ENCODE data around the gene ARHGEF40.

The ARHGEF40 gene

DNA sequence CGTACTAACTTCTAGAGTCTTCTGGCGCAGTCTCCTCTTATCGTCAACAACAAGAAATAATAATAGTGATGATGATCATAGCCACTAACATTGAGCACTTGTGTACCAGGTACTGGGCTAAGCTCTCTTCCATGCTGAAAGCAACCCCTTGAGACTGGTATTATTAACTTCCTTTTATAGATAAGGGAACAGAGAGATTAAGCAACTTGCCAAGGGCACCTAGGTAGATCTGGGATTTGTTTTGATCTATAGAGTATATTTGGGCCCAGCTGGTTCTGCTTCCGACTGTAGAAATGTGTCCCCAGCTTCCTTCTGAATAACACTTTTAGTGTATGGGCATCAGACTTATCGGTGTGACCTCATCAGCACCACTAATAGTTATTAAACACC lies 29.5 kb downstream of the ARHGEF40 start:
- no peak for DNase-seq

DNA sequence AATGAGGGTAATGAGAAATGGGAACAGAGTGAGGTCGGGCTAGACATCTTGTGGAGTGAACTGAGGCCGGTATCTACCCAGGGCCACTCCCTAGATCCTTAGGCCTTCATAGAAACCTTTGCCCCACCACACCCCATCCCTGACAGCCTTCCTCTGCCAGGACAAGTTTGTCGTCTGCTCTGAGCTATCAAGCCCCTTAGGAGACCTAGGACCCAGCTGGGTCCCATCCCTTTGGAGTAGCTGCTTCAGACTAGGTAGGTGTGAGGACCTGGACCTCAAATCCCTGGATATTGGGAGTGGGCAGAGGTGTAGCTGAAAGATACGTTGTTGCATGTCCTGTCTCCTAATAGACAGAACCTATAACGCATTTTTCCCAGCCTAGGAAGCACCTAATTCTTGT lies 30.8 kb downstream of the ARHGEF40 start, which contains the start of gene TMEM253:
TSS of gene TMEM253 (plus strand) at position 136 of the 400 bp plus-strand sequence. CDS start 278 bp downstream, outside the sequence.
- DNase-seq = no peak

DNA sequence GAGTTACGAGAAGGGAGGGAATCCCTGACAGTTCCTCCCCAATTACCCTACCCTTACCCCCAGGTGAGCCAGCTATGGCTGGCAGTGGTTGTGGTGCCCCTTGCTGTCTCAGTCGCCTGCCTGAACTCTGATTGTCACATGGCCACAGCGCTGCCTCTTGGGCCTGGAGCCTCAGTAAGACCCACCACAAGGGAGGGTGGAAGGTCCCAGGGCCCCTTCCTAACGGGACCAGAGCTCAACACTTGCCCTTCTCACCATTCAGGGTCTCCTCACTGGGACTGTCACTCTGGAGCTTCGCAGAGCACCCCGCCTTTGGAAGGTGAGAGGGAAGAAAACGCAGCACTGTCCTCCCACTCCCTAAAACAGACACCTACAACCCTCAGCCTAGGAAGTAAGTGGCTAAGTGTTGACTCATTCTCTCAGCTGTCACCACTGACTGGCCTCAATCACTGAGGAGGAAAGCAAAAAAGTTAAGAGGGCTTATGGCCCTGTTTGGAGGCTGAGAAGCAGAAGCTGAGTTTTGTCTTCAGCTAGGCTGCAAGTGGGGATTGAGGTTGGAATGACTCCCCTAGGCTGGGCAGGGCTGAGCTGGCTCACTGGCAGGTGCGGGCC lies 31.8 kb downstream of the ARHGEF40 start:
- DNase-seq = no peak

DNA sequence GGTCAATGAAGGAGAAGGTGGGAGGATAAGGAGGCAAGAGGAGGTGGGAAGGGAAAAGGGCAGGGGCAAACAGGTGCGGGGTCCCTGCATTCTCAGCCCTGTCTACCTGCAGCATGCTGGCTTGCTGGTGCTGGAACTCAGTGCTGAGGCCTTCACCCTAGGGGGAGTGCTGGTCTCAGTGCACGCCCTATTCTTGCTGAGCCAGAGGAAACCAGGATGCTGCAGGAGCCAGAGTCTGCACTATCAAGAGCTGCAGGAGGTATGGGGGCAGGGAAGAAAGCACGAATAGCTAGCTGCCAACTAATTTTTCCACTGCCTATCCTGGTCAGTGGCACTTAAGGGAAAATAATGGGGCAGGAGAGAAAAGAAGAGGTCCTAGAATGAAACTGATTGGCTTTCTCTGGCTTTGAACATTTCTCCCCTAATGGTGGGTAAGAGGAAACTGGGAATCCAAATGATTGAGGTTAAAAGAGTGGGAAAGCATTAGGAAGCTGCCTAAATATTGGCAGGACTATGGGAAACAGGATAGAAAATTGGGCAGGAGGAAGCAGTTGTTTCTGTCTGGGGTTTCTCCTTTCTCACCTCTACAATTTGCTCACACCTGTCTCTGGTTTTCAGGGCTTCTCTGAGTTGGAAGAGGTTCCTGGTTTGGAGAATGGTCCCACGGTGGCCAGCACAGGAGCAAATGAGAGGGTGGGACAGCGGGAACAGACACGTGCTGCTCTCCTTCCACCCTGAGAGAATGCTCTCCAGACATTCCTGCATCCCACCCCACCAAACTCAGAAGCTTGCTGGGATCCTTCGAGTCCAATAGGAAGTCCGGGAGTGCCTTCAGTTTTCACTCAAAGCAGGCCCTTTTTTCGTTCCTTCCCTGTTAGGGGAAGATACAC lies 32.7 kb downstream of the ARHGEF40 start:
- DNase-seq = no peak

DNA sequence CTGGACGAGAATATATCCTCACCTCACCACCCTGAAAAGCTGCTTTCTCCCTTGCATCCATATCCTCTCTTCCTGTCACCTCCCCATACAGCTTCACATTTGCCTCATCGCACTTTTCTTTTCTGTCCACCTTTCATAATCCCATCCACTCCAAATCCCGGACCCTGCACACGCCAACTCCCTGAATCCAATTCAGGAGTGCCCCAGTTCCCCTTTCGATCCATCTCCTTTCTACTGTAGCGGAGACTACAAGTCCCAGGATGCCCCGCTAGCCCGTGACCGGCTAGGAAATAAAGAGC lies 33.3 kb downstream of the ARHGEF40 start:
- no peak for DNase-seq

DNA sequence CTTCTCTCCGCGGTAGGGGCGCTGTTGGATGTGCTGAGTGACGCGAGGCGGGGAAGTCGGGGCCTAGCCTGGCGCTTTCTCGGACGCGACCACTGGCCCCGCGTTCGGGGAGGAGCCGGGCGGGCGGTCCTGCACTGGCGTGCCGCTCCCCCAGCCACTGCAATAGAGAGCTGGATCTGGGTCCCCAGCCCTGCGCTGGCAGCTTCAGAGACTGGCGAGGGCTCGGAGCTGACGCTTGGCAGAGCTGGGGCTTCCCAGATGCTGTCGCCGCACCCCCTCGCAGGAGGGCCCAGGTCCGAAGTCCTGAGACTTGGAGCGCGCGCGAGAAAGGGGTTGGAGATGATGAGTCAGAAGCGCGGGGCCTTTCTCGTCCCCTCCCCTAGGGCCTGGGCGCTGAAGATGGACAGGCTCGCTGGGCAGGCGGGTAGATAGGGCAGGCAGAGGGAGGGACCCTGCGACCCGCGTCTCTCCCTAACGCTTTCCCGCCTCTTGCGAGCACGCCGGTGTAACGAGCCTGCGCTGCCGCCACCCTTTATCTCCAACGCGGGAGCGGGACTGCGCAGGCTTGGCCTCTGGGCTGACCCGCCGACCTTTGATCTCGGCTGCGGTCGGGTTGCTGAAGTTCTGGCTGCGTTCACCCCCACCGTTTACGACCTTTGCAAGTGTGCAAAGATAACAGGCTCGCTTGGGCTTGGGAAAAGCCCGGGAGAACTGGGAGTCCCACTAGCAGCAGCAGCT lies 33.8 kb downstream of the ARHGEF40 start:
- DNase-seq = peak; percentile 91

DNA sequence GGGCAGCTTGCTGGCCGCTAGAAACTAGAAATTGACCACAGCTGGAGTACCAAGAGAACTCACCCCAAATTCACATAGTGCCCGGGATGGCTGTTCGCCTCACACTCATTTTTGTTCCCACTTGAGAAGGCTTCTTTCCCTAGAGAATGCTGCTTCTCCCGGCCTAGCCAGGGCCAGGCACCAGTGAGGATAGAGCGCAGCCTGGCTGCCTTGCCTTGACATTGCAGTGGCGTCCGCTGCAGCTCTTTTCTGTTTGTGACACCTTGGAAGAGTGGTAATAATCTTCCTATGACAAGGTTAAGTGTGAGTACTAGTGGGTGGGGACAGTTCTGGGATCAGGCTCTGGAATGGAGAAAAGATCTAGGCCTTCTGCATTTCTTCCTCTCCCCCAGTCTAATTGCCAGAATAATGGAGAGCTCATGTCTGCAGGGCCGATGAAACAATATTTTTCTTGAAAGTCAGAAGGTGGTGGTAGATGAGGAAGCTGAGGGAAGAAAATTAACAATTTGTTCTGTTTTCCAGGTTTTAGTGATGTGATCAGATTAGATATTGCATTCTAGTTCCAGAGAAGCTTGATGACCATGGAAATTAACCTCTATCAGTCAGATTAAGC lies 34.5 kb downstream of the ARHGEF40 start:
- DNase-seq = peak; percentile 57

DNA sequence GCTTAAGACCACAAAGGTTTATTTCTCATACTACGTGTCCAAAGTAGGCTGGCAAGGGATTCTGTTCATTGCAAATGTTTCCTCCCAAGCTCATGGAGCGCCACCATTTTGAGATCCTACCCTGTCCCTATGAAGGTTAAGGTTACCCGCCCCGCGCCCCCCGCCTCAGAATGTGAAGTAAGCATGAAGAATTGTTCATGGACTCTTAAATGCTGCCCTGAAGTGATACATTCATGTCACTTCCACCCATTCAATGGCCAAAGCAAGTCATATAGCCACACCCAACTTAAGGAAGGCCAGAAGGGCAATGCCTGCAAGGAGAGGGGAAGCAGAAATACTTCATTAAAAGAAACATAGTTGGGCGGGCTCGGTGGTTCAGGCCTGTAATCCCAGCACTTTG lies 35.0 kb downstream of the ARHGEF40 start:
- no peak for DNase-seq

DNA sequence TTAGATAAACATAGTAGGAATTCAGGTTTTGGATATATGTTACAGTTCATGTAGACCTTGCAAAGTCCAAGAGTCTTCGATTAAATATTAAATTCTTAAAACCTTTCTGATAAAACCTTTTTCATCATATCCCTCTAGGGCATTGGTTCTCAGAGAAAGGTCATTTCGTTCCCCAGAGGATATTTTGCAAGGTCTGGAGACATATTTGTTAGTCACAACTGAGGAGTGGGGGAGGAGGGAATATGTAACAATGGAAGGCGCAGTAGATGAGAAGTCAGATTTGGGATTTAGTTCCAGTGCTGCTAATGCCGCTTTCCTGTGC lies 36.0 kb downstream of the ARHGEF40 start:
- DNase-seq = no peak

DNA sequence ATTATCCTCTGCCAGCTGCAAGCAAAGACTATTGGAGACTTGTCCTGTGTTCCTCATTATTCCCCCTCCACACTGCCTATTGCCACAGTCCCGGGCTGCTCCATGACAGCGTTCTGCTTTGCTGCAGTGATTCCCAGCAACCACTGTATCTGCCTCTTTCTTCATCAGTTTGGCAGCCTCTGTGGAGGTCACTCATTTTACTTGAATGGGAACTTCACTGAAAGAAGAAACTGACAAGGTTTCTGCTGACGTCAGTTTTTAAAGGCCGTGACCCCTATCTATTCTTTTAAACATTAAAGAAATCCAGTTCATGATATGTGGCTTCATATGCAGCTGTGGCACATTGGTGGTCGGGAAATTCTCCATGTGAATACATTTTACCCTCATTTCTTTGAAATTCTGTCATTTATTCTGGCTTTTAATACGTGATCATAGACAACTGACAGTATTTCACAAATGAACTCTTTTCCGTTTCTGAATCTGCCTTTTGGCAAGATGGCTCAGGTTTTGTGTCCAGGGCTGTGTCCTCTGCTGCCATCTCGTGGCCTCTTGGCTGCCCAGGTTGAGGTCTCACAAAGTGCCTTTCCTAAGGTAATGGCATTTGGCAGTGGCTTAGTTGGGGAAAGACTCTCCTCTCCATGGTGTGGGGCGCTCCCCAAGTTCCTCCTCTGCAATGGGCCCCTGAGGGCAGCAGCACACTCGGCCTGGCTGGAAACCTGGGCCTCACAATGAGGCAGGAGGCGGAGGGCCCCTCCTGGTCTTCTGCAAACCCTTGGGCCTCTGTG lies 36.6 kb downstream of the ARHGEF40 start:
- DNase-seq = peak; percentile 65

DNA sequence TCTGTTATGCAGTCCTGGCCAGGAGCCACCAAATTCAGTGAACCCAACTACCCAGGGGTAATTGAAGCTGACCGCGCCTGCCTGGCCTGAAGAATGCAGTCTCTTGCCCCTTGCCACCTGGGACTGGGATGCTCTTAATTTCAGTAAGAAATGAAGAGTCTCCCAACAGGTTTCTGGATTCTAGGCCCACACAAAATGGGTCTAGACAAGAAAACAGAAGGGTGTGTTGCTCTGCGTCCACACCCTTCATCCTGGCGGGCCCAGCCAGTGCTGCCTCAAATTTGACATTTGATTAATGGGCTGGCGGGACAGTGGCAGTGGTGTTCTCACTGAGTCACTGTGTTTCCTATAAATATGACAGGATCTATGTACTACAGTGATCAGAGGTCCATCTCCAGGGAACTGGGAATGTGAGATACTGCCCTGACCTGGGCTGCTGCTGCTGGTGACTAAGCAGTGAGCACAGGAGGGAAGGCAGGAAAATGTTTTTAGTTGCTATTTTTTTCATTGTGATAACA lies 37.2 kb downstream of the ARHGEF40 start:
- no peak for DNase-seq

DNA sequence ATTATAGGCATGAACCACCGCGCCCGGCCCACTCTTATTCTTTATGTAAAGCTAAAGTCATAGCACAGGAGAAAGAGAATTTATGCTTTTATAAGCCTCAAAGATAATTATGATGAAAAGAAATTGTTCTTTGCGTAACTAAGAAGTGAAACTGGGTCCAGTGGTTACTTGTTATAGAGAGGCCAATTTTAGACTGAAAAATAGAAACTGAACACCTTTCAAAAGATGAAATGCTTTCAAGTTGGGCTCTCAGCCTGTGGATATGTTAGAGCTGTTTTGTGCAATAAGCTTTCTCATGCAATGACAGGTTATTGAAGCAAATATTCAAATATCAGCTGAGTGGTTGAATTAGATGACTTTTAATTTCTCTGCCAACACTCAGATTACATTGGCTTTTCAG lies 38.7 kb downstream of the ARHGEF40 start:
- DNase-seq = no peak

DNA sequence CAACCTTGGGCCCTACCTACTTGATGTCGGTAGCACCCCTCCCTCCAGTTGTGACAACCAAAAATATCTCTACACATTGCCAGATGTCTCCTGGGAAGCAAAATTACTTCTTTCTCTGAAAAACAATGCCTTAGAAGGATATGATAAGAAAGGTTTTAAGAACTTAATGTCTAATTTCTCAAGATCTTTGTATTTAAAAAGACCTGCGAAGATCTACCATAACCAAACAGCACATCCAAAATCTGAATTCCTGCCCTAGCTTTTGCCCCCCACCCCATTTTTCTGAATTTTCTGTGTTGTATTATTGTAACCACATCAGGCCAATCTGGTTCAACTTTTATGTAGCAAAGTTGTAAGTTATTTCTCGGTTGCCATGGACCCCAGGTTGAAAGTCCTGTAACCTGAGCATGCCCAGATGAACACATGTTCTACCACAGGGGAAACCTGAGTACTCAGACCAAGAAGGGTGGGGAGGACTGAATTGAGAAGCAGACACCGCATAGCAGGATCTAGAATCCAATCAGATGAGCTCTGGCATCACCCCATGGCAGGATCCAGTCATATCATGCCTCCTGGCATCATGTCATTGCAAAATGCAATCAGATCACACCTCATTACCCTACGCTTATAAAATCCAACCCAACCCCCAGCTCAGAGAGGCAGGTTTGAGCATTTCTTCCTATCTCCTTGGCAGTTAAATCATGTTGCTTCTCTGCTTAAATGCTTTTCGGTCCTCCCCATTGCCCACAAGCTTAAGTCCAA lies 39.5 kb downstream of the ARHGEF40 start:
- DNase-seq = no peak

DNA sequence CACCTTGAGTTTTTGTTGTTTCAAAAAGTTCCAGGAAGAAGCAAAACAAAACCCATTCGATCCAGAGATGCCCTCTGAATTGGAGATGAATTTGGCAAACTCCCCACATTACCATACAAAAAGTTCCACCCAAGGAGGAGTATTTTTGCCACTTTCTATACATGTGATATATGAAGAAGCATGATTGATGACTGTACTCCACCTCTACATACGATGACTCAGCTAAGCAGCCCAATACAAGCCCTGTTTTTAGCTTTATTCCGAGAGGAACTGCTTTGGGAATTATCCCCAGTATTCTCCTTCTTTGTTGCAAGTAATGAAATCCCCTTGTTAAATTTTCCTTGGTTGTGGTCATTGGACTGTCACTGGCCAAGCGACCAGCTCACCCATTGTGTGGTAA lies 42.2 kb downstream of the ARHGEF40 start:
- no peak for DNase-seq

DNA sequence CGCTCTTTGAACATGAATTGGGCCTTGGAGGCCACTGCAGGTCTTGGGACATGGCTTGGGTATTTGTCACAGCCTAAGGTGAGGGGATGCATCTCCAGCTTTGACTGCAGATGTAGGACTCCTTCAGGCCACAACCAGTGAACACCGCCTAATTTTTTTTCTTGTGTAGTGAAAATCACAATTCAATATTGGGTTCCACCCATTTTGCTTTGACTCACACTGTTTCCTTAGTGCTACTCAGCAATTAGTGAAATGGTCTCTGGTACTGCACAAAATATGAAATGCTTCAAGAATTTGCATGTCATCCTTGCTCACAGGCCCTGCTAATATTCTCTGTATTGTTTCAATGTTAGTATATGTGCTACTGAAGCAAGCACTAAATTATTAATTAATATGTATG lies 43.3 kb downstream of the ARHGEF40 start:
- DNase-seq = no peak

DNA sequence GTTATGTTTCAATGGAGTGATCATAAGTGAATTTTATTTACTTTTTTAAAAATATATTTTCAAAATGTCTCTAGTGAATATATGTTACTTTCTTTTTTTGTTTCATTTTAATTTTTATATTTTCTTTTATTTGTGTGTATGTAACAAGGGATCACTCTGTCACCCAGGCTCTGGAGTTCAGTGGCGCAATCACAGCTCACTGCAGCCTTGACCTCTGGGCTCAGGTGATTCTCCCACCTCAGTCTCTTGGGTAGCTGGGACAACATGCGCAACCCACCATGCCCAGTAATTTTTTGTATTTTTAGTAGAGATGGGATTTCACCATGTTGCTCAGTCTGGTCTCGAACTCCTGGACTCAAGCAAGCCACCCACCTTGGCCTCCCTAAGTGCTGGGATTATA lies 48.8 kb downstream of the ARHGEF40 start:
- DNase-seq = no peak

DNA sequence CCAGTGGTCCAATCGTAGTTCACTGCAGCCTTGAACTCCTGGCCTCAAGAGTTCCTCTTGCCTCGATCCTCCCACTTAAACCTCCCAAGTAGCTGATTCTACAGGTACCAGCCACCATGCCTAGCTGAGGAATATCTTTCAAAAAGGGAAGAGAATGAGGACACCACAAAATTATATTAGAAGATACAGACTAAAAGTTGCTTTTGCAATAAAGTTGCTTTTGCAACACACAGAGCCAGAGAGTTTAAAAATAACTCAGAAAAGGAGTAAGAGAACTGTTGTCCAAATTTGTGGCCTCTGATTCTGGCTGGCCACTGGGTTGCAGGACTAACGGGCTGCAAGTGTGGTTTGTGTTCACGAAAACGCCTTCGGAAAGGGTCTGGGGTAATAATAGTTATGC lies 50.6 kb downstream of the ARHGEF40 start:
- DNase-seq = no peak

DNA sequence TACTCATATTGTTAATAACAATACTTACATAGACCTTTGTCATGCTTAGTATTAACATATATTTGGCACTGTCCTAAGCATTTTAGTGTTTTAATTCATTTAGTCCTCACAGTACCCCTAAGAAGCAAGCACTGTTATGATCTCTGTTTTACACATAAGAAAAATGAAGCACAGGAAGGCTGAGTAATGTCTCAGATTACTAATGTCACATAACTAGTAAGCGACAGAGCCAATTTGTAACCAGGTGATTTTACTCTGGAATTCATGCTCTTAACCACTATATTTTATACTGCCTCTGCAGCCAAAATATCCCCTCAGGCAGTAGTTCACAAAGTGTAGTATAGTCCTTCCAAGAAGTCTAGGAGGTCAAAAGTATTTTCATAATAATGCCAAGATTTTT lies 51.0 kb downstream of the ARHGEF40 start:
- DNase-seq = no peak

DNA sequence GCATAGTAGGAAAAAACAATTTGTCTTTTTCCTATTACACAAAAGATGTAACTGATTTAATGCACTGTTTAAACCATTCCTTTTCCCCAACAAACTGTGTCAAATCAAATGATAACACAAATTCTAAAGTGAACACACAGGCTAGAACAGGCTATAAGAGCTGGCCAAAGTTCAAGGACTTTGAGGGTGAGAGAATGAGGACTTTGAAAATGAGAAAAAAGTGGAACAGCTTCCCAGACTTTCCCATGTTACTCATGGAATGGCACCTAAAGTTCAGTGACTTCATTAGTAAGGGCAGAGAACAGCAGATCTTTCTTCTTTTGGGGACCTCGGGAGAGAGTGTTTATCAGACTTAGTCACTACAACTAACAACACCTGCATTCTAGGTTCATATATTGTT lies 53.3 kb downstream of the ARHGEF40 start:
- DNase-seq = no peak

DNA sequence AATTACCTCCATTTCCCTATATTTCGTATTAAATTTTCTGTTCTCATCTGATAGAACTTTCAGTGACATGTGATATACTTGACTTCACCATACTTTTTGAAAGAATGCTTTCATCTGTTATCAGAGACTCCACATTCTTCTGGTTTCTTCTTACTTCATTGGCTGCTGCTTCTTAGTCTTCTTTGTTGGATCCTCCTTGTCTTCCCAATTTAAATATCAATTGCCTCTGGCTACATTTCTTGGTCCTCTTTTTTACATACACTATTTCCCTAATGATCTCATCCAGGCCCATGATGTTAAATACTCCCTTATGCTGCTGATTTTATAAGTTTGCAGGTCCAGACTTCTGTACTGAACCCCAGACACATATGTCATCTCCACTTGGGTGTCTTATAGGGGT lies 63.8 kb downstream of the ARHGEF40 start:
- DNase-seq = no peak

DNA sequence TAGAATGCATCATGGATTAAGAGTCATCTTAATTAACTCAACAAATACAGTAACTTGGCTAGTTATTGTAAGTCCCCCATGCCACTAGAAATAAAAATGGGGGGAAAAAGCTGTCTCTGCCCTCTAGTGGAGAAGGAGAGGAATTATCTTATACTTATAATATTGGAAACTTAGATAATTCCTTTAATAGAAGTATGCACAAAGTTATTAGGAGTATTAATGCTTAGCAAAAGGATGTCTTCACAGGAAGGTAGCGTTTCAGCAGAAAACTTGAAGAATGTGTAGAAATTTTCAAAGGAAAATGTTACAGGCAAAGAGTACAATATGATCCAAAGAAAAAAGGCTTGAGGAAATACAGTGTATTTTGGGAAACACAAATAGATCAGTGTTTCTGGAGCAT lies 65.9 kb downstream of the ARHGEF40 start:
- no peak for DNase-seq
